HG03521 (cell line): ENCODE data around the gene MYO9A.
A peak's percentile ranks its signal among the peaks of the same experiment; 100 is the strongest.
"Not testable (repeated sequence)": the region's sequence is repeated elsewhere in the genome, so short reads cannot be mapped to it uniquely, and the experiment has no call there.

ENCODE experiments used
- ATAC-seq: cut with Tn5 transposase; IDR thresholded peaks from one replicate; pipeline ENCODE4 v1.9.1; 2021; ENCODE audit warnings: mild to moderate bottlenecking, moderate library complexity; ENCODE audit not compliant: unreplicated experiment

Gene MYO9A

GRCh38 chr15:72139667-72140066 lies 21.7 kb upstream of the MYO9A start:
- ATAC-seq: no peak

- no peak for ATAC-seq
Measured at GRCh38 chr15:72136170-72137051, 18.5 kb upstream of the MYO9A start.

GRCh38 chr15:72135719-72136118 lies 17.8 kb upstream of the MYO9A start:
- no peak for ATAC-seq

- no peak for ATAC-seq
Measured at GRCh38 chr15:72133211-72133610, 15.3 kb upstream of the MYO9A start.

- ATAC-seq: no peak
Measured at GRCh38 chr15:72131922-72132321, 14.0 kb upstream of the MYO9A start.

- no peak for ATAC-seq
Measured at GRCh38 chr15:72130272-72130671, 12.3 kb upstream of the MYO9A start.

GRCh38 chr15:72128359-72128758 lies 10.4 kb upstream of the MYO9A start:
- ATAC-seq: no peak

- no peak for ATAC-seq
Measured at GRCh38 chr15:72127724-72128322, 9.9 kb upstream of the MYO9A start.

- no peak for ATAC-seq
Measured at GRCh38 chr15:72124218-72124617, 6.3 kb upstream of the MYO9A start.

GRCh38 chr15:72117486-72118016 lies 399 bp downstream of the MYO9A start:
- peak; percentile 59 for ATAC-seq

GRCh38 chr15:72116731-72117485 lies 1.0 kb downstream of the MYO9A start:
- ATAC-seq: no peak

- ATAC-seq: no peak
Measured at GRCh38 chr15:72113347-72114031, 4.5 kb downstream of the MYO9A start.

GRCh38 chr15:72112805-72113204 lies 5.1 kb downstream of the MYO9A start:
- no peak for ATAC-seq

- no peak for ATAC-seq
Measured at GRCh38 chr15:72112116-72112515, 5.8 kb downstream of the MYO9A start.

- no peak for ATAC-seq
Measured at GRCh38 chr15:72110355-72110754, 7.6 kb downstream of the MYO9A start.

GRCh38 chr15:72106068-72106467 lies 11.9 kb downstream of the MYO9A start:
- ATAC-seq: no peak

- ATAC-seq: no peak
Measured at GRCh38 chr15:72105111-72105510, 12.8 kb downstream of the MYO9A start.

GRCh38 chr15:72100551-72100950 lies 17.4 kb downstream of the MYO9A start:
- ATAC-seq: not testable (repeated sequence)

- ATAC-seq: no peak
Measured at GRCh38 chr15:72099155-72099554, 18.8 kb downstream of the MYO9A start.

- ATAC-seq: no peak
Measured at GRCh38 chr15:72098040-72098439, 19.9 kb downstream of the MYO9A start.

- no peak for ATAC-seq
Measured at GRCh38 chr15:72096796-72097195, 21.2 kb downstream of the MYO9A start.
